Measurements from ENCODE around the gene CETN2.

- TF ChIP-seq CTCF (IDR thresholded peaks at IDR 0.05; ENCODE audit: low read depth, low read length, poor library complexity, severe bottlenecking) (no peak), EZH2phosphoT487 (IDR thresholded peaks at IDR 0.05; ENCODE audit: borderline replicate concordance, low read length) (no peak)
Measured at GRCh38 chrX:152878976-152879755, 48.6 kb upstream of the CETN2 start.

Measured in DOHH2 (cell line).